LoVo (cell line): ENCODE data around the gene LRRC49.

Experiments used
- DNase-seq: peaks from one replicate; pipeline ENCODE4 v3.0.0-alpha.2; 2016; ENCODE audit warnings: low spot score

The LRRC49 gene

DNA sequence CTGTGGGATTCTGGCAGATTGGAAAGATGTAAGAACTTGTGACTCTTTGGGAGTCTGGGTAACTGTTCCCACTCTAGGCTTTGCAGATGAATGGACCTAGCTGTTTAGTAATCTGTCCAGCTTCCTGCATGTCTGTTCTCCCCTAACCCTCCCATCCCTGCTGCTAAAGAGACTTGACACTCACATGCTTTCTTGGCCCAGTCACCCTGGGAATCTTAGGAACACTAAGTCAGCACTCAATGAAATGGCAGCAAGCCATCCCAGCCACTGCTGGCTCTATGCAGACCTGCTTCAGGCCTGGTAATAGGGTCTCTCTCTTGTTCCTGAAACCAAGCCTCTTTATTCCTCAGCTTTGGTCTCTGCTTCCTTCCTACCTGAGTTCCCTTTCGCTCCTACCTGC, 158.9 kb downstream of the LRRC49 start:
- no peak for DNase-seq

DNA sequence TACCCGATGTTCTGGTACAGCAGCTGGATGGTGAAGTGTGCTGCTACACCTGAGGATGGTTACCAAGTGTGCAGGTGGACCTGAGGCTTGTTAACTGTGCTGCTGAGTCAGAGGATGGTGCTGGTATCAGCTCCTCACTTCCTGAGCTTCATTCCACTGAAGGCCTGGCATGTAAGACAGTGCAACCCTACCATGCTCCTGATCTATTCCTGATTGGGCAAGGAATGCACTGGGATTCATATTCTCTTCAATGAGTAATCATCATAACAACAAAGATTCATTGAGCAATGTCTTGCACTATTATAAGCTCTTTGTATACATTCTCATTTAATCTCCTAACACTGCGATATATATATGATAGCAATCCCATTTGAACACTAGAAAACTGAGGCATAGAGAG, 159.7 kb downstream of the LRRC49 start:
- DNase-seq, result no peak

DNA sequence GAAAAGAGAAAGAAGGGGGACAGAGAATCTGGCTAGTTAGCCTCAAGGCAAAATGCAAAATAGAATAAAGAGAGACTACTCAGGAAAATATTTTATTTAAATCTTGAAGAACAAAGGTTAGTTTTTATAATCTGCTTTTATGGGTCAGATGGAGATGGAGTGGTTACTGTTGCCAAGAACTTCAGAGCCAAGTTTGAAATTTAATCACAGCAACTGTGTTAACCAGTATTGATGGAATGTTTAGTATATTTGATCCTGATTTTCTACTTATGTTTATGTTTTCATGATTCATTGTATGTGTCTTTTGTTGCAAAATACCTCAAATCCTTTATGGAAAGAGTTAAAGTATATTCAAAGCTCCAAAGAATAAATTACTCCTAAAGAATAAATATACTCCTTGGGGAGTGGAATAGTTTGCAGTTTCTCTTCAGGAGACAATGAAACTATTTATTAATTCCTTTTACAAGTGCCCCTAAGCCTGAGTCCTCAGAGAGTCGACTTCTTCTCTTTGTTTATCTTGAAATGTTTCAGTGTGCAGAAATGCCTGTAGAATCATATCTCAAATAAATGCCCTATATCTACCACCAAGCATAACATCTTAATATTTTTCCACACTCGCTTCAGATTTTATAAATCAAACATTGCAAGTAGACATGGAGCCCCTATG, 161.8 kb downstream of the LRRC49 start:
- peak; percentile 36 for DNase-seq

DNA sequence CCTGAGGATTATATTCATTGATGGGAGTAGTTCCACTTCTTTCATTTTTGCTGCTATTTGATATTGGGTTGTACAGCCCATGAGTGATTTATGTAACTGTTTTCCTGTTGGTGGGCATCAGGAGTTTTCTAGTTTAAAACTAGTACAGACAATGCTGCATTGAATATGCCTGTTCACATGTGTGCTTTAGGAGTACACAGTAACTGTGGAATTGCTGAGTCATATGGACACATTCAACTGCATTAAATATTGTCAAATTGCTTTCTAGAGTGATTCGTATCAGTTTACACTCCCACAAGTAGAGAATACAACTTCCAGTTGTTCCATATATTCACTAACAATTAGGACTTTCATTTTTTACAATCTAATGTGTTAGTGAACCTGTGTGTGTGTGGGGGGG, 162.8 kb downstream of the LRRC49 start:
- DNase-seq, result peak; percentile 34

DNA sequence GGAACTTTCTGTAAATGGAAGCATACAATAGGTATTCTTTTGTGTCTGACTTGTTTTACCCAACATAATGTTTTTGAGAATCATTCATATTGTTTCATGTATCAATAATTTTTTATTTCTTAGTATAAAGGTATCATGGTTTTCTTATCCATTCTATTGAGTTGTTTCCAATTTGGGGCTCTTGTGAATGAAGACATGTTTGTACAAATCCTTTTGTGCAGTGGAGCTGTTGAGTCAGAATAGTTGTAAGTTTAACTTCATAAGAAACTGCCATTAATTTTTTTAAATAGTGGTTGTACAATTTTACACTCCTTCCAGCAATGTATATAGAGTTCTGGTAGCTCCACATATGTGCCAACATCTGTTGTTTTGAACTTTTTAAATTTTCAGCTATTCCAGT, 163.5 kb downstream of the LRRC49 start:
- no peak for DNase-seq

DNA sequence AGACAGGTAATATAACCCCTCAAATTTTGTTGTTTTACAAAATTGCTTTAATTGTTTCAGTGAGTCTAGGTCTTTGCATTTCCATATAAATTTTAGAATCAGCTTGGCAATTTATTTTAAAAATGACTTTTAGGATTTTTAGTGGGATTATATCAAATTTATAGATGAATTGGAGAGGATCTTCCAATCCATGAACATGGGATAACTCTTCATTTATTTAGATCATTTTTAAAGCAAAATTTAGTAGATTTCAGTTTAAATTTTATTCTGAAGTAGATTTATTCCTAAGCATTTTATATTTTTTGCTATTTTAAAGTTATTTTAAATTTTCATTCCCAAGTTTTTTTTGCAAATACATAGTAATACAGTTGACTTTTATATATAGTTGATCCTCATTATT, 164.5 kb downstream of the LRRC49 start:
- DNase-seq, result no peak

DNA sequence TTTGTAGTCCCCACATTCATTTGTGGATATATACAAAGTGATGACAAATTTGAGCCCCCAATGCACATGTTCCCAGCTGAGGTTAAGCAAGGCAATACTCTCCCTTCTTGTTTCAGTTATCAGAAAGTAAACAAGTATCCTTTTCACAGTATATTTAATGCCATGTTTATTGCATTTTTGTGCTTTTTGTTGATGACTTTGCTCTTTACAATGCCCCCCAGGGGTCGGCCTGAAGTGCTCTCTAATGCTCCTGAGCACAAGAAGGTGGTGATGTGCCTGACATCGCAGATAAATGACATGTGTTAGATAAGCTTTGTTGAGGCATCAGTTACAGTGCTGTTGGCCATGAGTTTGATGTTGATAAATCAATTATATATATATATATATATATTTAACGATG, 165.0 kb downstream of the LRRC49 start:
- DNase-seq, result no peak

DNA sequence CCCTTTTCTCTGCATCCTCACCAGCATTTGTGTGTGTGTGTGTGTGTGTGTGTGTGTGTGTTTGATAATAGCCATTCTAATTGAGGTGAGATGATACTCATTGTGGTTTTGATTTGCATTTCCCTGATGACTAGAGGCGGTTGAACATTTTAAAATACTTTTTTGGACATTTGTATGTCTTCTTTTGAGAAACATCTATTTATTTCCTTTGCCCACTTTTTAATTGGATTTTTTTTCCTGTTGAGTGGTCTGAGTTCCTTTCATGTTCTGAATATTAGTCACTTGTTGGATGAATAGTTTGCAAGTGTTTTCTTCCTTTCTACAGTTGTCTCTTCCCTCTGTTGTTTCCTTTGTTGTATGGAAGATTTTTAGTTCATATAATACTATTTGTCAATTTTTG, 168.4 kb downstream of the LRRC49 start:
- DNase-seq, result no peak

DNA sequence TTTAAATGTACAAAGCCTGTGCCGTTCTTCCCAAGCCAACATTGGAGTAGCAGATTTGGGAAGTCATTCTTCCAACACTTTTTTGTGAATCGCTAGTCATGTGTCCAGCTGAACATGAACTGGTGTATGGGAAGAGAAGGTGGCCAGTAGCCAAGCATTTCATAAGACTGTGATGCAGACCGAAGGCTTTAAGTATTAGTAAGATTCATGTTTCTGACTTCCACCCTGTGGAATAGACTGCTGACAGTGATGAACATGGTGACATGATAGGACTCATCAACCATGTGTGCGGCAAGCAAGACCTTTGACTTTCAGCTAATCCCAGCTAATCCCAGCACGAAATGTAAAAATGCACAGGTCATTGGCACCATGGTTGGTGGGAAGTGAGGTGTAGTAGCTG, 174.4 kb downstream of the LRRC49 start:
- no peak for DNase-seq

DNA sequence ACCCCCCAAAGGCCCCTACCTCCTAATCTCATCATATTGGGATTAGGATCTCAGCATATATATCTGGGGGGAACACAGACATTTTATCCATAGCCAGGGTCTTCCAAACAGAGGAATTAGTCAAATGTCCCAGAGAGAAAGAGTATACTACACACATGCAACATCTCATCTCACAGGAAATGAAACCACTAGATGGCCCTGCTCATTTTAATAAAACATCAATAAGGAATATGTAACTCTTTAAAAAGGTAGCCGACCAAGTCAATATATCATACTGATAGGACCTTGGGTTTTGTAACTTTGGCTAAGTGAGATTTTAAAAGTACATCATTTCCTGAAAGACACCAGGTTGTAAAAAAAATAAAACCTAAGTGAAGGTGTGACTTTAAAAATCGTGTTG, 177.1 kb downstream of the LRRC49 start:
- no peak for DNase-seq

DNA sequence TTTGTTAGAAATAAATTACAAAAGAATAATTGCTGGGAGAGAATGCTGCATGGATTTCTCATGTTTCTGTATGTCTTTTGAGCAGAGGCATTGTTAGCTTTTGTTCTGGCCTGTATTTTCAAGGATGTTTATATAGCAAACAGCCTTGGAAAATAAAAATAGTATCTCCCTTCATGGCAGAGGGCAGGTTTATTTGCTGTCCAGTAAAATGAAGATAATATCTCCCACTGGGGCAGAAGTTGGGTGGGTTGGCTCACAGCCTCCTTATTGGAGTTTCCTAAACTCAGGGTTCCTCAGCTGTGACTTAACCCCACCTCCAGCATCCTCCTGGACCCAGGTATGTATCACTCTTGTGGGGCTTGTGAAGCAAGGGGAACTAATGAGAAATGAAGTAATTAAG, 178.9 kb downstream of the LRRC49 start:
- no peak for DNase-seq

DNA sequence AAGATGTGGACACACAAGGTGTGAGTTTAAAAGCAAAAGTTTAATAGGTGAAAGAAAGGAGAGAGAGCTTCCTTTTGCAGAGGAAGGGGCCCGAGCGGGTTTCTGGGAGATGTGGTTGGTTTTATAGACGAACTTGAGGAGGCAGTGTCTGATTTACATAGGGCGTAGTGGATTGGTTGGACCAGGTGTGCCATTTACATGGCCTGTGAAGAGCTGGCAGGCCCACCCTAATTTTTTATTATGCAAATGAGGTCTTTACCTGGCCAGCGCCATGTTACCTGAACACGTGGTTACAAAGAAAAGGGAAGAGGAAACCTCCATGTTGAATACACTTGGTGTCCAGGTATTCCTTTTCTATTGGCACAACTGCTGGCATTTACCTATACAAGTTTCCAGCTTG, 179.8 kb downstream of the LRRC49 start:
- DNase-seq, result no peak

DNA sequence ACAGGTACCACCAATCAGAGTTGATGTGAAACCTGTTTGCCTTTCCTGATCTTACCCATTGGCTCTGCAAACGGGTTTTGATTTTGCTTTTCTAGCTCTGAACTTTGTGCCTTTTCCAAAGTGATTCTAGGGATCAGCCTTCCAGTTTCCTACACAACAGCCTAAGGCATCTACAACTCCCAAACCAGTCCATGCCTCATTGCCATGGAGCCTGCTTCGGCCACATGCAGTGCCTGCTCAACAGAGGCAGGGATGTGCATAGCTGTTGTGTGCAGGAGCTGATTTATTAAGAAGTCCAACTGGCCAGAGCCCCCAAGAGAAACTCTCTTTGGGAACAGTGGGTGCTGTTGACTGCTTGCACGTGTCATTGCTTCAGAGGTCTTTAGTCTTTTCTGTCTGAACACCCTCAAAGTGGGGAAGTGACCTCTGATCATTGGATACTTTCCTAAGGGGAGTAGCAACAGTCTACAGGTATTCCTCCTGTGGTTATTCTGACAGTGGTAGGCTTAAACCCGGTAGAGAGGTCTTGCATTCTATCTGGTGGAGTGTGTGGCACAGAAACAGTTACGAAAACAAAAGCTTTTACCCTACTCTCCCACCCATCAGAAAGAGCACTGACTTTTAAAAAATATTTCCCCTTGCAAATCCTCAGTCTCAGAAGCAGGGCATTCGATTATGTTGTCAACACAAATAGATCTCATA, 186.0 kb downstream of the LRRC49 start:
- peak; percentile 34 for DNase-seq

DNA sequence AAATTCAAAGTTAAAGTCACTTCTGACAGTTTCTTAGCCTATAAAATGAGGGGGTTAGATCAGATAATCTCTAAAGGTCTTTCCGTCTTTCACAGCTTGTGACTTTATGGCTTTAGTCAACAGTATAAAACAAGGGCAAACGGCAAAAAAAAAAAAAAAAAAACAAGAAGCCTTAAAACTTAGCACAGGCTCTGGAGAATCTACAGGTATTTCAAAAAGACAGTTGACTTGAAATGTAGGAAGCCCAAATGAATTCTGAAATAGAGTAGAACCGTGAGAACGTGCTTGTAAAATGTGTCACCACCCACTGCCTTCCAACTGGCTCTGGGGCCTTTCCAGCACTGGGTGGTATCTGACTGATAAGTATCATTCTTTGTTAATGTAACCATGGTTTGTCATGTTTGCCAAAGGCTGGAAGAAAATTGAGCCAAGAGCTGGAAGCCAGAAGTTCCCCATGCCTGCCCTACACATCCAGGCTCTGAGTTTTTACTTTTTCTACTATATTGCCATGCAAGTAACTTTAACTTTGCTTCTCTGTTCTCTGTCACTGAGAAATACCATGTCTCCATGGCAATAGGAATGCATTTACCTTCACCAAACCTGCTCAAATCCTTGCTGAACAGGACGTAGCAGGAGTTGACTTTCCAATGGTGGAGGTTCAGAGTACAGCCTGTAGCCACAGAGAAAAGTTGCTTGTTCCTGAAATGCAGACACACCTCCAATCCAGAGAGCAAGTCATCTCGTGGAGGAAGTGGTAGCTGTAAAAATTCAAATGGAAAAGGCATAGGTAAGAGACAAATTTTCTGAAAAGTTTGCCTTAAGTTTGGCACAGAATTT, 186.8 kb downstream of the LRRC49 start:
- DNase-seq, result peak; percentile 87

DNA sequence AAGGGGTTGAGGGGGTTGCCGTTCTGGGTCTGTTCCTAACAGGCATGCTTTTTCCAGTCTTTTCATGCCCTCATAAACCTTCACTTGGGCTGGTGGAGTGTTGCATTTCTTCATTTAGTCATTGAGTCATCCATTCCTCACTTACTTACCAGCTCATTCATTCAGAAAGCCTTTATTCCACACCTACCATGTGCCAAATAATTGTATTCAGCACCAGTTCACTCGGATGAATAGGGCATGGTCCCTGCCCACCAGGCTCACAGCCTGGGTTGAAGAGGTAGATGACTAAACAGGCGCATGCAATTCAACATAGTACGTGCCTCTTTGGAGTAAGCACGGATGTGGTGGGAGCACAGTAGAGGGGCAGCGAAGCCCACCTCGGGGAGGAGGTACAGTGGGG, 187.5 kb downstream of the LRRC49 start:
- DNase-seq, result peak; percentile 7

DNA sequence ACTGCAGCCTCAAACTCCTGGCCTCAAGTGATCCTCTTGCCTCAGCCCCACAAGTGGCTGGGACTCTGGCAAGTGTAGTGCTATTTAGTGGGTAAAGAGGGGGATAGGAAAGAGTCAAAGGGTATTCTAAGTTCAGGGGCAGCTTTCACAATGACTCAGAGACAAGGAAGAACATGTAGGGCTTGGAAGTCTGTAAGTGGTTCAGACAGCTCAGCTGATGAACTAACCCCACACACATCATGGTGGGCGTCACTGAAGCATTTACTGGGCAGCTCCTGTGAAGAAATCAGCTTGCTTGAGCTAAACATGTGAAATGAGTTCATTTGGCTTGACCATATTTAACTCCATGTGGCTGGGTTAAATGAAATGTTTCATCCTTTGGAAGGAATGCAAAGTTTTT, 188.1 kb downstream of the LRRC49 start:
- peak; percentile 11 for DNase-seq

DNA sequence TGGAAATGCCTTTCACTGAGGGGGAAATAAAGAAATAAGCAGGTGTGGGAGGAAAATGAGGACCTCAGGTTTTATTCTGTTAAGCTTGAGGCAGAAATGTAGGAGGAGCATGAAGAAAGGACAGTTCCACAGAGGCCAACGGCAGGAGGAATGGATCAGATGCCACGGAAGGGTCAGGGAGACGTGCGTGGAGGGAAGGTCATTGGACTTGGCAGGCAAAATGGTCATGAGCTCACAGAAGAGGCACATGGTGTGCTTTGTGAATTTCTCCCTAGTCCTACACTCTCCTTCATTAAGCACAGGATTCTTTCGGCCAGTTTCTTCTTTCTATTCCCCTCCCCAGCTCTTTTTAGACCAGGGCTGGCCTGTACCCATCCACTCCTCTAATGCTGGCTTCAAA, 190.2 kb downstream of the LRRC49 start:
- DNase-seq, result no peak

DNA sequence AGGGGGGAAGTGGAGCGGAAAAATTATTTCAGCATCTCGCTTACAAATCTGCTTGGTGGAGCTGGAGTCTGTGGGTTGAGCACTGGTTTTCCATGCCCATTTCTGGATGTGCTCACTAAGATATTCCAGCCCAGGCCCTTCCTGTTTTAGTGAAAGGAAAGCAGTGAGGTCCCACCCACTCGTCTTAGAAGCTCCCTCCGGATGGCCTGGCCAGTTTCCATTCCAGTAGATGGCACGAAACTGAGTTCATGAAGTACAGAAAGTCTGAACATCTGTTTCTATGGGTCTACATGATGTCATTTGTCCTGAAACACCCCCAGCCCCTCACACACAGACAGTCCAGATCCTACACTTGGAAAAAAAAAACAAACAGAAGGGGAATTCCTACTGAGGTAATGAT, 190.7 kb downstream of the LRRC49 start:
- DNase-seq, result no peak

DNA sequence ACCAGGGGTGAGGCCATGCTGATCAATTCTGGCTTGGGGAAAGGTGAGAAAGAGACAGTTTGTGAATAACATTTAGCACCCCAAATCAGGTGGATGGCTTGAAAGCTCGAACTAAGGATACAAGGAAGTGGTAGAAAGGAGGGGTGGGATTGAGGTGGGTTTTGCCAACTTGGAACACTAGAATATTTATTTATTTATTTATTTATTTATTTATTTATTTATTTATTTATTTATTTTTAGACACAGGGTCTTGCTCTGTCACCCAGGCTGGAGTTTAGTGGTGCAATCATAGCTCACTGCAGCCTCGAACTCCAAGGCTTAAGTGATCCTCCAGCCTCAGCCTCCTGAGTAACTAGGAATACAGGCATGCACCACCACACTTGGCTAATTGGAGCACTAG, 191.6 kb downstream of the LRRC49 start:
- DNase-seq, result no peak

DNA sequence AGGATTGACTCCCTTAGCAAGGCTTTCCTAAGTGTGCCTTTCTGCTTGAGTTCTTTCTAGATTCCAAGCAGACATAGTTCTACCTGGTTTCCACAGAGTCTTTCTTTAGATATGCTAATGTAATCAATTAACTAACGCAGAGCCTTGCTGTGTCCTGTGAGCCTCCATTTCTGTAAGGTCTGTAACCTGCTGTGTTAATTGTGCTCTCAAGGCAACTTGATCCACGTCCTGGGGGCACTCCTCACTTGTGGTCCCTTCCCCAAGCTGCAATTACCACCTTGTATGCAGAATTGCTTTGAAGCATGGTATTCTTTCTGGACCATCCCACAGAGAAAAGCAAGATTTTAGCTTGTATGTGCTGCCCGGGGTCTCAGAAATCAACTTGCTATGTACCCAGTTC, 193.2 kb downstream of the LRRC49 start:
- no peak for DNase-seq

DNA sequence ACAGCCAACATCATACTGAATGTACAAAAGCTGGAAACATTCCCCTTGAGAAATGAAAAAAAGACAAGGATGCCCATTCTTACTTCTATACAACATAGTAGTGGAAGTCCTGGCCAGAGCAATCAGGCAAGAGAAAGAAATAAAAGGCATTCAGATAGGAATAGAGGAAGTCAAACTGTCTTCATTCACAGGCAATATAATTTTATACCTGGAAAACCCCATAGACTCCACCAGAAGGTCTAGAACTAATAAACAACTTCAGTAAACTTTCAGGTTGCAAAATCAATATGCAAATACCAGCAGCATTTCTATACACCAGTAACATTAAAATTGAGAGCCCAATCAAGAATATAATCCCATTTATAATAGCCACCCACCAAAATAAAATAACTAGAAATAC, 195.5 kb downstream of the LRRC49 start:
- DNase-seq, result no peak

DNA sequence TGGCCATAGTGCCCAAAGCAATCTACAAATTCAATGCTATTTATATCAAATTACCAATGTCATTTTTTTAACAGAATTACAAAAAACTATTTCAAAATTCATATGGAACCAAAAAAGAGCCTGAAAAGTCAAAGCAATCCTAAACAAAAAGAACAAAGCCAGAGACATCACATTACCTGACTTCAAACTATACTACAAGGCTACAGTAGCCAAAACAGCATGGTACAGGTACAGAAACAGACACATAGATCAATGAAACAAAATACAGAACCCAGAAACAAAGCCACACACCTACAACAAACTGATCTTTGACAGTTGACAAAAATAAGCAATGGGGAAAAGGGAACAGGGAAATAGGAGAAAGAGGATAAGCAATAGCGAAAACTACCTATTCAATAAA, 196.1 kb downstream of the LRRC49 start:
- DNase-seq, result no peak

DNA sequence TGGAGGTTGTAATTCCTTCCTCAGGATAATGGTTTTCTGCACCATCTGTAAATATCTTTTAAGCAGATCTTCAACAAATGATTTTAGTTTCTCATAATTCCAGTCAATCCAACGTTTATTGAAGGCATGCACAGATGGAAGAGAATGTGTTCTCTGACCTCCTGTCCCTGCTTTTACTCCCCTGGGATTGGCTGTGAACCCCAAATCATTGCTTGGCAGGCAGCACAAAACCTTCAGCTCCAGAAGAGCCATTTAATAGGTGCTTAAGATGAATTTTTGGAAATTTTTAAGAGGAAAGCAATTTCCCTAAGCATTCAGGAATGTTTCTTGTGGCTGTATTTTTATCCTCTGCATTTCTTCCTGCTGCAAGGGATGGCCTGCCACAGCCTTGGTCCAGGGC, 197.2 kb downstream of the LRRC49 start:
- DNase-seq, result no peak
